GM13977 (cell line): ENCODE data around the gene GPR89A.

Source experiments
- DNase-seq: peaks from one replicate; pipeline ENCODE4 v3.0.0; 2012; ENCODE audit warnings: low spot score
- in situ Hi-C: fragments of 300-500 bp; cut with MboI; formaldehyde crosslinking; loops from one replicate; pipeline ENCODE4 v1.12.0; 2022; ENCODE audit warnings: low sequenced_read_pairs, low pct_unique_long_range_greater_than_20kb, mixed read lengths, inconsistent platforms; ENCODE audit not compliant: unreplicated experiment
- TF ChIP-seq, protein P1 (sequence below): IDR thresholded peaks from 2 replicates; pipeline ENCODE4 v1.5.1; 2012; ENCODE audit warnings: mild to moderate bottlenecking, control low read depth; ENCODE audit not compliant: insufficient read depth; ENCODE audit errors: extremely low read depth, missing control alignments

The GPR89A gene

GRCh38 chr1:145690587-145691558, 83.1 kb downstream of the GPR89A start:
- in situ Hi-C loops: no loop called here
- peak; percentile 69 for DNase-seq
- TF ChIP-seq, protein P1, sequence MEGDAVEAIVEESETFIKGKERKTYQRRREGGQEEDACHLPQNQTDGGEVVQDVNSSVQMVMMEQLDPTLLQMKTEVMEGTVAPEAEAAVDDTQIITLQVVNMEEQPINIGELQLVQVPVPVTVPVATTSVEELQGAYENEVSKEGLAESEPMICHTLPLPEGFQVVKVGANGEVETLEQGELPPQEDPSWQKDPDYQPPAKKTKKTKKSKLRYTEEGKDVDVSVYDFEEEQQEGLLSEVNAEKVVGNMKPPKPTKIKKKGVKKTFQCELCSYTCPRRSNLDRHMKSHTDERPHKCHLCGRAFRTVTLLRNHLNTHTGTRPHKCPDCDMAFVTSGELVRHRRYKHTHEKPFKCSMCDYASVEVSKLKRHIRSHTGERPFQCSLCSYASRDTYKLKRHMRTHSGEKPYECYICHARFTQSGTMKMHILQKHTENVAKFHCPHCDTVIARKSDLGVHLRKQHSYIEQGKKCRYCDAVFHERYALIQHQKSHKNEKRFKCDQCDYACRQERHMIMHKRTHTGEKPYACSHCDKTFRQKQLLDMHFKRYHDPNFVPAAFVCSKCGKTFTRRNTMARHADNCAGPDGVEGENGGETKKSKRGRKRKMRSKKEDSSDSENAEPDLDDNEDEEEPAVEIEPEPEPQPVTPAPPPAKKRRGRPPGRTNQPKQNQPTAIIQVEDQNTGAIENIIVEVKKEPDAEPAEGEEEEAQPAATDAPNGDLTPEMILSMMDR: no peak

DNA sequence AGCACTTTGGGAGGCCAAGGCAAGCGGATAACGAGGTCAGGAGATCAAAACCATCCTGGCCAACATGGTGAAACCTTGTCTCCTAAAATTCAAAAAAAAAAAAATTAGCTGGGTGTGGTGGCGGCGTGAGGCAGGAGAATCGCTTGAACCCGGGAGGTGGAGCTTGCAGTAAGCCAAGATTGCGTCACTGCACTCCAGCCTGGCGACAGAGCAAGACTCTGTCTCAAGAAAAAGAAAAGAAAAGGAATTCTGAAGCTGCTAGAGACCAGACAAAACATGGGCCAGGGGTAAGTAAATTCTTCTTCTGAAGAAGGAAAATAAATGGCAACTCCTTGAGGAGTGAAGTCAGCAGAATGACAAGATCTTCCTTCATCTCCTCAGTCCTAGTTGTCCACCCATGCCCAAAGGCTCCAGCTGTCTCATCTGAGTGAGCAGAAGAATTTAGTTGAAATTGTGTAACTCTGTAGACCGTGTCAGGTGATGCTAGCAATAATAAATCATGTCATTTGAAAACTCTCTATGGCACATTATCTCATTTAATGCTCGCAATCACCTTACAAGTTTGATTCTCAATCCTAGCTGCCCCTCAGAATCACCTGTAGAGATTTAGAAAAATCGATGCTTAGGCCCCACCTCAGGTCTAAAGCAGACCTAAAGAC, 85.1 kb downstream of the GPR89A start:
- TF ChIP-seq, protein P1: no peak

DNA sequence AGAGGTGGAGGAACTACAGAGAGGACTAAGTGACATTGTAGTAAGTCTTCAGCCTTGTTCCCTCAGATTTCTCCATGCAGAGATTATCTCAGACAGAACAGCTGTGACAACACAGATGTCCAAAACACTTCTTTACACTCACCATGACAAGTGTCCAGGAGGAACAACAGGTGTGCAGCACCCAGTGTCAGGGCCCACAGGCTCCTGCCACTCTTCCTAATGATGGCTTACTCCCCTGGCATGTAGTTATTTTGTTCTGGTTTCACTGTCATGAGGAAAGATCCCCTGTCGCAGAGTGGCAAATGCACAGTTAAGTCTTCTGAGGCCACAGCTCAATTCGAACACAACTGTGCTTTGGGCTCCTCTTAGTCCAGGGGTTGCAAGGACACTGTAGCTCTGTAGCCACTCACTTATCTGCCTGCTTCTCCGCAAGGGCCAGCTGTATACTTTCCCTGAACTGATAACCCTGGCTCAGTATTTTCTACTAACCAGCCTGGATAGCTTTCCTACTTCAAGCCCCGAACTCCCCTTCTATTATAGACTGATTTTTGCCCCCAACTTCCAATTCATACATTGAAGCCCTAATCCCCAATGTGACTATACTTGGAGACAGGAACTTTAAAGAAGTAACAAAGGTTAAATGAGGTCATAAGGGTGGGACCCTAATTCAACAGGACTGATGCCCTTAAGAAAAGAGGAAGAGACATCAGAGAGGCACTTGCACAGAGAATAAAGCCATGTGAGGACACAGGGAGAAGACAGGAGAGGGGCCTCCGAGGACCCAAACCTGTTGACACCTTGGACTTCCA, 88.2 kb downstream of the GPR89A start:
- TF ChIP-seq, protein P1: no peak
- in situ Hi-C loops: no loop called here
- no peak for DNase-seq

More for the DNA sequence above, 85.1 kb downstream of the GPR89A start:
- DNase-seq: no peak
- in situ Hi-C loops: no loop called here

- no peak for DNase-seq
- in situ Hi-C loops: no loop called here
- TF ChIP-seq, protein P1: no peak
Observed at GRCh38 chr1:145696630-145696960, 88.8 kb downstream of the GPR89A start.

GRCh38 chr1:145701306-145701862, 93.6 kb downstream of the GPR89A start:
- in situ Hi-C loops: no loop called here
- TF ChIP-seq, protein P1: no peak
- no peak for DNase-seq

- in situ Hi-C loops: no loop called here
- DNase-seq: no peak
- TF ChIP-seq, protein P1: no peak
Observed at GRCh38 chr1:145702052-145702451, 94.3 kb downstream of the GPR89A start.
